Measurements from ENCODE around the gene PTPRG.

Gene PTPRG

GRCh38 chr3:62117903-62118548 lies 556.7 kb downstream of the PTPRG start:
- H3K27ac ChIP-seq (ENCODE audit: low read length), result no peak overlapping the region
- H3K27me3 ChIP-seq (ENCODE audit: low read depth, low read length), result no peaks in the 10 kb centered on the region
- H3K36me3 ChIP-seq (replicated peaks; ENCODE audit: low read depth, low read length), result no peaks in the 10 kb centered on the region
- H3K9ac ChIP-seq (ENCODE audit: low read length), result no peak overlapping the region
- no peaks in the 10 kb centered on the region for H3K9me3 ChIP-seq (ENCODE audit: insufficient read depth, low read length)
- no peaks in the 10 kb centered on the region for H4K20me1 ChIP-seq (ENCODE audit: insufficient read depth, low read length)
- H3K4me1 ChIP-seq (ENCODE audit: low read length), result peaks cover 7% of the 10 kb centered on the region
- no peak for TF ChIP-seq CTCF (IDR thresholded peaks at IDR 0.05; ENCODE audit: low read depth, low read length)
- no peak for TF ChIP-seq EZH2phosphoT487 (IDR thresholded peaks at IDR 0.05; ENCODE audit: low read depth)
- H3K79me2 ChIP-seq (ENCODE audit: low read length), result no peaks in the 10 kb centered on the region
- H3K4me3 ChIP-seq (ENCODE audit: low read length), result no peak overlapping the region
- H2AFZ ChIP-seq (ENCODE audit: low read depth, low read length), result no peak overlapping the region
- no peak overlapping the region for H3K4me2 ChIP-seq (ENCODE audit: low read length)

GRCh38 chr3:62119139-62119538 lies 557.8 kb downstream of the PTPRG start:
- Histone ChIP-seq H3K4me2 (ENCODE audit: low read length) (no peak overlapping the region), H3K9me3 (ENCODE audit: insufficient read depth, low read length) (no peaks in the 10 kb centered on the region), H3K79me2 (ENCODE audit: low read length) (no peaks in the 10 kb centered on the region), H3K36me3 (replicated peaks; ENCODE audit: low read depth, low read length) (no peaks in the 10 kb centered on the region), H3K27me3 (ENCODE audit: low read depth, low read length) (no peaks in the 10 kb centered on the region), H3K4me3 (ENCODE audit: low read length) (no peak overlapping the region), H4K20me1 (ENCODE audit: insufficient read depth, low read length) (no peaks in the 10 kb centered on the region), H3K27ac (ENCODE audit: low read length) (no peak overlapping the region), H3K4me1 (ENCODE audit: low read length) (peaks cover 7% of the 10 kb centered on the region), H3K9ac (ENCODE audit: low read length) (no peak overlapping the region), H2AFZ (ENCODE audit: low read depth, low read length) (no peak overlapping the region)
- no peak for TF ChIP-seq EZH2phosphoT487 (IDR thresholded peaks at IDR 0.05; ENCODE audit: low read depth)
- TF ChIP-seq CTCF (IDR thresholded peaks at IDR 0.05; ENCODE audit: low read depth, low read length), result no peak

GRCh38 chr3:62122819-62123218 lies 561.4 kb downstream of the PTPRG start:
- Histone ChIP-seq H3K36me3 (replicated peaks; ENCODE audit: low read depth, low read length) (no peaks in the 10 kb centered on the region), H4K20me1 (ENCODE audit: insufficient read depth, low read length) (no peaks in the 10 kb centered on the region), H3K79me2 (ENCODE audit: low read length) (no peaks in the 10 kb centered on the region), H3K4me2 (ENCODE audit: low read length) (no peak overlapping the region), H3K9ac (ENCODE audit: low read length) (no peak overlapping the region), H3K9me3 (ENCODE audit: insufficient read depth, low read length) (no peaks in the 10 kb centered on the region), H3K27me3 (ENCODE audit: low read depth, low read length) (no peaks in the 10 kb centered on the region), H2AFZ (ENCODE audit: low read depth, low read length) (no peak overlapping the region), H3K27ac (ENCODE audit: low read length) (no peak overlapping the region), H3K4me1 (ENCODE audit: low read length) (no peaks in the 10 kb centered on the region), H3K4me3 (ENCODE audit: low read length) (no peak overlapping the region)
- no peak for TF ChIP-seq CTCF (IDR thresholded peaks at IDR 0.05; ENCODE audit: low read depth, low read length)
- TF ChIP-seq EZH2phosphoT487 (IDR thresholded peaks at IDR 0.05; ENCODE audit: low read depth), result no peak

- no peak overlapping the region for H3K9ac ChIP-seq (ENCODE audit: low read length)
- no peak overlapping the region for H2AFZ ChIP-seq (ENCODE audit: low read depth, low read length)
- no peaks in the 10 kb centered on the region for H3K9me3 ChIP-seq (ENCODE audit: insufficient read depth, low read length)
- no peaks in the 10 kb centered on the region for H4K20me1 ChIP-seq (ENCODE audit: insufficient read depth, low read length)
- no peak overlapping the region for H3K4me3 ChIP-seq (ENCODE audit: low read length)
- H3K27me3 ChIP-seq (ENCODE audit: low read depth, low read length), result no peaks in the 10 kb centered on the region
- no peak for TF ChIP-seq EZH2phosphoT487 (IDR thresholded peaks at IDR 0.05; ENCODE audit: low read depth)
- no peak for TF ChIP-seq CTCF (IDR thresholded peaks at IDR 0.05; ENCODE audit: low read depth, low read length)
- H3K36me3 ChIP-seq (replicated peaks; ENCODE audit: low read depth, low read length), result no peaks in the 10 kb centered on the region
- no peaks in the 10 kb centered on the region for H3K79me2 ChIP-seq (ENCODE audit: low read length)
- H3K4me2 ChIP-seq (ENCODE audit: low read length), result no peak overlapping the region
- no peaks in the 10 kb centered on the region for H3K4me1 ChIP-seq (ENCODE audit: low read length)
- no peak overlapping the region for H3K27ac ChIP-seq (ENCODE audit: low read length)
Measured at GRCh38 chr3:62125380-62125779, 564.0 kb downstream of the PTPRG start.

Measured in OCI-LY3 (cell line).